Measurements from ENCODE around the gene GNG4. TPM values are rescaled to one million over a fixed set of nuclear protein-coding genes. Genes with fewer than 3 reads are reported as not detected.

The GNG4 gene
- total RNA-seq, 1 experiment from 2014 or later = 34.4 TPM

- no peak overlapping the region for H2BK12ac ChIP-seq (ENCODE audit: insufficient read length, low read depth, low read length)
- no peak overlapping the region for H3K23ac ChIP-seq (ENCODE audit: insufficient read length, low read depth, low read length)
- no peak overlapping the region for H3K9ac ChIP-seq (ENCODE audit: extremely low read depth, insufficient read length, low read length)
- DNase-seq = peak; percentile 76
- H2BK5ac ChIP-seq (ENCODE audit: insufficient read length, low read length) = no peak overlapping the region
- peaks cover 7% of the 10 kb centered on the region; the same call in 1 of the 2 replicates for H3K4me1 ChIP-seq (ENCODE audit: insufficient read depth, low read length)
- no peak overlapping the region for H4K8ac ChIP-seq (replicated peaks; ENCODE audit: insufficient read length, low read depth, low read length)
- no peak overlapping the region for H4K5ac ChIP-seq (ENCODE audit: insufficient read length, low read depth, low read length)
- no peak overlapping the region for H2BK15ac ChIP-seq (ENCODE audit: low read depth, low read length)
- Mint-ChIP-seq H3K27ac (no peak overlapping the region), H3K27me3 (ENCODE audit: low read depth) (peaks cover 2% of the 10 kb centered on the region; the same call in 1 of the 2 replicates), H3K4me3 (no peak overlapping the region), H3K9me3 (peaks cover 37 to 41% of the 10 kb centered on the region in 2 experiments), H3K4me1 (peaks cover 17% of the 10 kb centered on the region in 2 experiments), H3K36me3 (ENCODE audit: insufficient read depth in 1 of 3, low read depth in 3 of 3) (peaks cover 10 to 51% (median 36%) of the 10 kb centered on the region in 3 experiments)
- H4K20me1 ChIP-seq (ENCODE audit: control insufficient read depth, insufficient read depth, insufficient read length) = no peaks in the 10 kb centered on the region
- no peak overlapping the region for H2AFZ ChIP-seq (ENCODE audit: low read length)
- no peak overlapping the region for H2AK5ac ChIP-seq (ENCODE audit: insufficient read length, low read length)
- H2BK20ac ChIP-seq (ENCODE audit: low read depth, low read length, poor library complexity, severe bottlenecking) = no peak overlapping the region
- H3K4me2 ChIP-seq (ENCODE audit: insufficient read depth, insufficient read length, low read length) = no peak overlapping the region
- H3T11ph ChIP-seq (ENCODE audit: low read length) = no peak overlapping the region
- no peak overlapping the region for H3K18ac ChIP-seq (ENCODE audit: insufficient read length, low read depth, low read length)
- WGBS (ENCODE audit: extremely low coverage, insufficient read length, low lambda C conversion rate) = no CpG with 5 or more reads among the region's 3 CpGs
- H3K9me3 ChIP-seq (ENCODE audit: control insufficient read depth, low read depth, low read length) = peaks cover 13% of the 10 kb centered on the region
- TF ChIP-seq CTCF (conservative IDR thresholded peaks at IDR 0.05) = no peak
- no peak overlapping the region for H3K14ac ChIP-seq (ENCODE audit: insufficient read depth, low read length)
- no peak overlapping the region for H3K56ac ChIP-seq (ENCODE audit: insufficient read length, low read depth, low read length)
- 0 out of 2 replicates have a peak, but pooled peaks cover 2% of the 10 kb centered on the region for H3K79me2 ChIP-seq (ENCODE audit: insufficient read depth, low read length)
- H3K27ac ChIP-seq (ENCODE audit: insufficient read length, low read depth, low read length) = no peak overlapping the region
- H3K4ac ChIP-seq (ENCODE audit: low read depth, low read length) = no peak overlapping the region
- H4K91ac ChIP-seq (ENCODE audit: insufficient read length, low read depth, low read length) = no peak overlapping the region
- no peaks in the 10 kb centered on the region for H3K79me1 ChIP-seq (ENCODE audit: insufficient read depth, low read depth, low read length, poor library complexity, severe bottlenecking)
- H2BK120ac ChIP-seq (ENCODE audit: low read depth, low read length, poor library complexity, severe bottlenecking) = no peak overlapping the region
- no peaks in the 10 kb centered on the region for H3K23me2 ChIP-seq (ENCODE audit: insufficient read length, low read depth, low read length, poor library complexity, severe bottlenecking)
- no peaks in the 10 kb centered on the region for H3K27me3 ChIP-seq (ENCODE audit: insufficient read depth, low read length)
Observed at GRCh38 chr1:235669277-235669676, 19.7 kb upstream of the GNG4 start.
